ENCODE results near the gene CFAP141.

DNA sequence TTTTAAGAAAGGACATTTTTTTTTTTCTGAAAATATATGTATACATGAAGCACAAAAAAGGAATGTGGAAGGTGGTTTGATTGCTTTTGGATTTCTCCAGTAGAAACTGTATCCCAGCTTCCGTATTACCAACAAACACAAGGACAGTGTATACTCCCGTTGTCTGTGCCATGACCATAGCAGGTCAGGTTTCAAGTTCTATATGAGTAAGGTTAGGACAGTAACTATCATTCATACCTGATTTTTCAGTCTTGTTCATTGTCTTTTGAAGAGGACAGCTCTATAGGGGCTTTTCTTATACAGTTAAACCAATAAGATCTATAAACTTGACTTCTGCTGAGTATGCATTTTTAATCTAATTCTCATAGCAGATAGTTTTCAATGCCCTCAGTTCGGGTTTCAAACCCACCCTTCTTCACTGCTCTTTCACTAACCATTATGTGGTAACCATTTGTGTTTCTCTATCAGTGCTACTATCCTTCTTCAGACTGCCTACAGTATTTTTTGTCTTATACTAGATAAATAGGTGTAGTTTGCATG is 34.2 kb upstream of the CFAP141 start:
- TF ChIP-seq, protein P1, sequence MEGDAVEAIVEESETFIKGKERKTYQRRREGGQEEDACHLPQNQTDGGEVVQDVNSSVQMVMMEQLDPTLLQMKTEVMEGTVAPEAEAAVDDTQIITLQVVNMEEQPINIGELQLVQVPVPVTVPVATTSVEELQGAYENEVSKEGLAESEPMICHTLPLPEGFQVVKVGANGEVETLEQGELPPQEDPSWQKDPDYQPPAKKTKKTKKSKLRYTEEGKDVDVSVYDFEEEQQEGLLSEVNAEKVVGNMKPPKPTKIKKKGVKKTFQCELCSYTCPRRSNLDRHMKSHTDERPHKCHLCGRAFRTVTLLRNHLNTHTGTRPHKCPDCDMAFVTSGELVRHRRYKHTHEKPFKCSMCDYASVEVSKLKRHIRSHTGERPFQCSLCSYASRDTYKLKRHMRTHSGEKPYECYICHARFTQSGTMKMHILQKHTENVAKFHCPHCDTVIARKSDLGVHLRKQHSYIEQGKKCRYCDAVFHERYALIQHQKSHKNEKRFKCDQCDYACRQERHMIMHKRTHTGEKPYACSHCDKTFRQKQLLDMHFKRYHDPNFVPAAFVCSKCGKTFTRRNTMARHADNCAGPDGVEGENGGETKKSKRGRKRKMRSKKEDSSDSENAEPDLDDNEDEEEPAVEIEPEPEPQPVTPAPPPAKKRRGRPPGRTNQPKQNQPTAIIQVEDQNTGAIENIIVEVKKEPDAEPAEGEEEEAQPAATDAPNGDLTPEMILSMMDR (IDR thresholded peaks at IDR 0.05 in 8 of 11, conservative IDR thresholded peaks at IDR 0.05 in 3 of 11) = no peak
- no peak for TF ChIP-seq POLR2A (IDR thresholded peaks at IDR 0.05)

Measured in spleen (tissue), 7 donors.